ENCODE data around the gene NT5C1B.

Gene NT5C1B

DNA sequence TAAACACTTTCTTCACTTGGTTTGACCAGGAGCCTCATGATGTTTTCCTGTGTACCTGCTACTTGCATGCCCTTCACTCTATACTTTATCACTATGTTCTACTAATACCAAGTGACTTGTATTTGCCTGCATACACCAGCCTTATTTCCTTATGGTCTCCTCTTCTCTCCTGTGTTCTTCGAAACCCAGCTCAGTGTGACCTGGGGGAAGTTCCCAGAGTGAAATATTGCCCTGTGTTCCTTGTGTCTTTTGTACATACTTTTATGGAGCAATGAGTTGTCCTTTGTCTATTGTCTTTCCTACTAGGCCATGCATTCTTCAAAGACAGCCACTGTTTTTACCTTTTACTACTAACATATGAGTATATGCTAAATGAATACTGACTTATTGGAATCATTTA is 567 bp downstream of the NT5C1B start:
- DNase-seq: no peak
- Histone ChIP-seq H3K9me3 (no peaks in the 10 kb centered on the region), H3K36me3 (no peaks in the 10 kb centered on the region), H3K4me3 (ENCODE audit: low read depth, low read length) (no peak overlapping the region), H3K27me3 (no peaks in the 10 kb centered on the region), H3K4me1 (no peaks in the 10 kb centered on the region)
- TF ChIP-seq, protein P1, sequence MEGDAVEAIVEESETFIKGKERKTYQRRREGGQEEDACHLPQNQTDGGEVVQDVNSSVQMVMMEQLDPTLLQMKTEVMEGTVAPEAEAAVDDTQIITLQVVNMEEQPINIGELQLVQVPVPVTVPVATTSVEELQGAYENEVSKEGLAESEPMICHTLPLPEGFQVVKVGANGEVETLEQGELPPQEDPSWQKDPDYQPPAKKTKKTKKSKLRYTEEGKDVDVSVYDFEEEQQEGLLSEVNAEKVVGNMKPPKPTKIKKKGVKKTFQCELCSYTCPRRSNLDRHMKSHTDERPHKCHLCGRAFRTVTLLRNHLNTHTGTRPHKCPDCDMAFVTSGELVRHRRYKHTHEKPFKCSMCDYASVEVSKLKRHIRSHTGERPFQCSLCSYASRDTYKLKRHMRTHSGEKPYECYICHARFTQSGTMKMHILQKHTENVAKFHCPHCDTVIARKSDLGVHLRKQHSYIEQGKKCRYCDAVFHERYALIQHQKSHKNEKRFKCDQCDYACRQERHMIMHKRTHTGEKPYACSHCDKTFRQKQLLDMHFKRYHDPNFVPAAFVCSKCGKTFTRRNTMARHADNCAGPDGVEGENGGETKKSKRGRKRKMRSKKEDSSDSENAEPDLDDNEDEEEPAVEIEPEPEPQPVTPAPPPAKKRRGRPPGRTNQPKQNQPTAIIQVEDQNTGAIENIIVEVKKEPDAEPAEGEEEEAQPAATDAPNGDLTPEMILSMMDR (IDR thresholded peaks at IDR 0.05; ENCODE audit: low read depth, low read length): no peak

DNA sequence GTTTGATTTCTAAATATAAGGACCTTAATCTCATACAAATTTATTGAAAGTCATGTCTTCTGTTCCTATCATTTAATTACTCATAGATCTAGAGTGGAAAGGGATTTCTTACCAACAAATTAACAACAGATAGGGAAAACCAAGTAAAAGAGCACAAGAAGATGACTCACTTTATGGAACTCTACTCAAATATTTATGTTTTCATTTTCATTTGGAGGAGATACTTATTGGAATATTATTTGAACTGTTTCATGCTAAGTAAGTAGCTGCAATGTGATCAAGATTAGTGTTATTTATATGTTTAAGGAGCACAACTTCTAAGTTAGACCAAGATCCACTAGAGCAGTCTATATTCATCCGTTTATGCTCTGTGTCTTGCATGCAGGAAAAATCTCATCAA is 1.3 kb downstream of the NT5C1B start:
- TF ChIP-seq, protein P1 (IDR thresholded peaks at IDR 0.05; ENCODE audit: low read depth, low read length): no peak
- H3K9me3 ChIP-seq: no peaks in the 10 kb centered on the region
- no peak for DNase-seq
- no peaks in the 10 kb centered on the region for H3K4me1 ChIP-seq
- no peaks in the 10 kb centered on the region for H3K36me3 ChIP-seq
- no peak overlapping the region for H3K4me3 ChIP-seq (ENCODE audit: low read depth, low read length)
- H3K27me3 ChIP-seq: no peaks in the 10 kb centered on the region

DNA sequence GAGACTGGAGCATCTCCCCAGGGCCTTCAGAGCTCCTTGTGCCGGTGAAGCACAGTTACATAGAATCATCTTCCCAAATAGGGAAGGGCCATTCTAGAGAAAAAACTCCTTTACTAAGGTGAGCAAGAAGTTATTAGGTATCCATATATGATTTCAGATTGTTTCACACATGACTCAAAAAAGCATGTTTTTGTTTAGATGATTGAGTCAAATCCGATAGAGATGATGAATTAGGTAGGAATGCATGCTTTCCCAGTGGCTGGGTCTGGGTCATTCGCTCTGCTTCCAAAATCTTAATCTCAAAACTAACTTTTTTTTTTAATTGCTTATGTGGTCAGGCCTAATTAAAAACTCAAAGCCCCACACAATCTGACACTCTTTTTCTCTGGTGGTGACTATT is 3.8 kb downstream of the NT5C1B start:
- H3K4me1 ChIP-seq: peaks cover 3% of the 10 kb centered on the region; the same call in 1 of the 2 replicates
- no peaks in the 10 kb centered on the region for H3K36me3 ChIP-seq
- no peaks in the 10 kb centered on the region for H3K27me3 ChIP-seq
- H3K4me3 ChIP-seq (ENCODE audit: low read depth, low read length): no peak overlapping the region
- no peaks in the 10 kb centered on the region for H3K9me3 ChIP-seq
- DNase-seq: no peak
- TF ChIP-seq, protein P1 (IDR thresholded peaks at IDR 0.05; ENCODE audit: low read depth, low read length): no peak

DNA sequence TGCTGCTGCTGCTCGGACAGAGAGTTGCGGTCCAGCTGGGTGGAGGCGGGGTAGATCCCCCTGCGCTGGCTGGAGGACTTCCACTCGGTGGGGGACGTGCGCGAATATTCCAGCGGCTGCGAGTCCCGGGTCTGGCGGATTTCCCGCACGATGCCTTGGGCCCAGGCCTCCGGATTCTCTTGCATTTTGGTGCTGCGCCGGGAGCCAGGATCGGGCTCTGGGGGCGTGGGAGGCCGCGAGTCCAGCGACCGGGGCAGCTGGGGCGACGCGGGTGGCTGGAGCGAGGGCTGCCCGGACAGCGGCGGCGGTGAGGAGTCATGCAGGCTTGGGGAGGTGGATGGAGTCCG is 4.8 kb downstream of the NT5C1B start:
- TF ChIP-seq, protein P1 (IDR thresholded peaks at IDR 0.05; ENCODE audit: low read depth, low read length): no peak
- no peak for DNase-seq
- Histone ChIP-seq H3K4me1 (peaks cover 4% of the 10 kb centered on the region; the same call in 1 of the 2 replicates), H3K4me3 (ENCODE audit: low read depth, low read length) (no peak overlapping the region), H3K9me3 (no peaks in the 10 kb centered on the region), H3K36me3 (no peaks in the 10 kb centered on the region), H3K27me3 (no peaks in the 10 kb centered on the region)

DNA sequence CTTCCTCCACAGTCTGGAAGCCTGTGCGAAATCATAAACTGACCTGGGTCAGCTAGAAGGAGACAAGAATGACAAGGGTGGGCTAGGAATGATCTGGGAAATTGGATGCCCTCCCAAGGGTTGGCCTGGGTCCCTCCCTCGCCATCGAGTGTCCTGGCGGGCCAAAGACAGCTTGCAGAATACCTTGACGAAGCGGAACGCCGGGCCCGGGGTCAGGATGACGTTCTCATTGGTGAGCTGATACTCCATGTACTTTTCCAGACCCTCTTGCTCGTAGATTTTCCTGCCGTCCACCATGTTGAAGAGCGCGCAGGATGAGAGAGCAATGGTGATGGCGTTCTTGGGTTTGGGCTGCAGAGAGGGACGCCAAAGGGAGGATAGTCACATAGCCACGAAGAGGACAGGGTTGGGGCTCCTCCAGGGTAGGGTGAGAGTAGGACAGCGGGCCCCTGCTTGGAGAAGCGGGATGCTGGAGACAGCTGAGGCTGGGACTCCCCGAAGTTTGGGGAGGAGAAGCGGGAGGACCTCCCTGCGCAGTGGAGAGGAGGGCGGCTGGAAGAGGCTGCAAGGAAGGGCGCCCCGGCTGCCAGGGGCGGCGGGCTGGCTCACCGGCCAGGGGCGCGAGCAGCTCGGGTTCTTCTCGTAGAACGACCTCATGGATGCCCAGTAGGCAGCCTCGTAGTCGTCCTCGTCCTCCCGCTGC is 5.3 kb downstream of the NT5C1B start:
- TF ChIP-seq, protein P1 (IDR thresholded peaks at IDR 0.05; ENCODE audit: low read depth, low read length): no peak
- DNase-seq: no peak
- H3K4me3 ChIP-seq (ENCODE audit: low read depth, low read length): no peak overlapping the region
- no peaks in the 10 kb centered on the region for H3K9me3 ChIP-seq
- no peaks in the 10 kb centered on the region for H3K36me3 ChIP-seq
- H3K27me3 ChIP-seq: no peaks in the 10 kb centered on the region
- peaks cover 4% of the 10 kb centered on the region; the same call in 1 of the 2 replicates for H3K4me1 ChIP-seq

DNA sequence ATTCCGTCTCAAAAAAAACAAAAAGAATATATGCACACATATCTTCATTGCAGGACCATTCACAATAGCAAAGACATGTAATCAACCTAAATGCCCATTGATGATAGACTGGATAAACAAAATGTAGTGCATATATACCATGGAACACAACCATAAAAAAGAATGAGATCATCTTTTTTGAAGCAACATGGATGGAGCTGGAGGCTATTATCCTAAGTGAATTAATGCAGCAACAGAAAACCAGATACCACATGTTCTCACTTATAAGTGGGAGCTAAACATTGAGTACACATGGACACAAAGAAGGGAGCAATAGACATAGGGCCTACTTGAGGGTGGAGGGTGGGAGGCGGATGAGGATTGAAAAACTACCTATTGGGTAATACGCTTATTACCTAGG is 8.8 kb downstream of the NT5C1B start:
- H3K36me3 ChIP-seq: no peaks in the 10 kb centered on the region
- TF ChIP-seq, protein P1 (IDR thresholded peaks at IDR 0.05; ENCODE audit: low read depth, low read length): no peak
- peaks cover 4% of the 10 kb centered on the region; the same call in 1 of the 2 replicates for H3K4me1 ChIP-seq
- DNase-seq: no peak
- H3K27me3 ChIP-seq: no peaks in the 10 kb centered on the region
- no peaks in the 10 kb centered on the region for H3K9me3 ChIP-seq
- H3K4me3 ChIP-seq (ENCODE audit: low read depth, low read length): no peak overlapping the region

Data from BE2C (cell line).